Breast epithelium (tissue), 3 donors: ENCODE measurements around the gene DCLRE1C.

Experiments used
- CTCF ChIP-seq, 3 donors: fragments of 450-650 bp; IDR thresholded peaks; one replicate each; pipeline ENCODE4 v1.5.1; 2016 to 2017; ENCODE audit warnings: antibody characterized with exemption in 3 of 3, mild to moderate bottlenecking in 3 of 3, moderate library complexity in 3 of 3
- POLR2AphosphoS5 ChIP-seq, 3 donors: sonication (generic); formaldehyde crosslinking; IDR thresholded peaks; one replicate each; pipeline ENCODE4 v1.6.1; 2017; ENCODE audit warnings: antibody characterized with exemption in 3 of 3

- TF ChIP-seq CTCF (IDR thresholded peaks at IDR 0.05) (peak in 1 of 3 donors; percentile 12), POLR2AphosphoS5 (IDR thresholded peaks at IDR 0.05) (peak in 2 of 3 donors; percentile 53 to 61)
Measured at GRCh38 chr10:14959221-14960057, 5.5 kb upstream of the DCLRE1C start, which contains the start of gene MEIG1.
